ENCODE measurements around the gene LITAFD.
"Not testable (repeated sequence)": the region's sequence is repeated elsewhere in the genome, so short reads cannot be mapped to it uniquely, and the experiment has no call there.

LITAFD gene

DNA sequence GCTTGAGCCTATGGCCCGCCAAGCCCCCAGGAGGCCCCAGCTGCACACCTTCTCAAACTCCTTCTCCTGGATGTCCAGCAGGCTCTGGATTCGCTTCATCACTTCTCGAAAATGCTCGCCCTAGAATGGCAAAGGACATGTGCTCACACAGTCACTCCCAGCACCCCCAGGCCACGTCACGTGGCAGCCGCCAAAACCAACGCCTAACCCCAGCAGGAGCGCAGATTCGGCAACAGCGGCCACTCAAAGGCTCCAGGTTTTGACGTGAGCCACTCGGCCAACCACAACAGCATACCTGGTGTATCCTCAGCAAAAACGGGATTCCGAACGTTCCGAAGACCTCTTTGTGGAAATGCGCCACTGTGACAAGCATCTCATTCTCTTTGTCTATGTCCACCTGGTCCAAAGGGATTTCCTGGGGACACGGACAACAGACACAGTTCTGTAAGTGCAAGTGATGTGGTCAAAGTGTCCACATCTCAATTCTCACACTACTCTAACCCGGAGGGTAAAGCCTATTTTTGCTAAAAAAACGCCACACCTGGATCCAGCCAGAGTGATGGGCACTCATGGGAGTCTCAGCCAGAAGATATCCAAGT, 12.7 kb downstream of the LITAFD start:
- no peak for DNase-seq (ENCODE audit: low read depth)

DNA sequence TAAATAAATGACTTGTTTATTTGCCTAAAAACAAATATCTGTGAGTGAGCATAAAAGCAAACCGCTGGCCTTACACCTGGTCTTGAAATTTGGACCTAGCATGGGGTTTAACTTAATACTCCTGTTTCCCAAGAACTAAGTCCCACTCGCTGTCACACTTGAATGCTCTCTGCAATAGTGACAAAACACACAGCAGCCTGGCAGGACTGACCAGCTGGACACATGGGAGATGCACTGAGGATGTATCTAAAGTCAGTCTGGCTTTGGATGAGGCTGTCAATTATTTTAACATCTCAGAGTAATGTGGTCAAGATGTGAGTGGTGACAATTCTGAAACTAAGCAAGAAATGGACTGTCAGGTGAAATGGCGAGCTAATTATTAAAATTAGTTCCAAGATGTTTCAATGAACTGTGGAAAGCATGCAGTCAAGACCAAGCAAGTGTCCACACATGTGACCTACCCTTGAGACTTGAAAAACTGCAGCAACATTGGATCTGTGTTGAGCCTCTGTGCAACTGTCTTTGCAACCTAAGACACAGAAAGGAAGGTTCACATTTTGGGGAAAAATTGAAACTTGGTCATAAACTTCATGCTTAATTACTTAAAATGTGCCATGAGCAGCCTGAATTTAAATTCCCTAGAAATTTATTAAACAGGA, 16.6 kb downstream of the LITAFD start:
- DNase-seq (ENCODE audit: low read depth): no peak

DNA sequence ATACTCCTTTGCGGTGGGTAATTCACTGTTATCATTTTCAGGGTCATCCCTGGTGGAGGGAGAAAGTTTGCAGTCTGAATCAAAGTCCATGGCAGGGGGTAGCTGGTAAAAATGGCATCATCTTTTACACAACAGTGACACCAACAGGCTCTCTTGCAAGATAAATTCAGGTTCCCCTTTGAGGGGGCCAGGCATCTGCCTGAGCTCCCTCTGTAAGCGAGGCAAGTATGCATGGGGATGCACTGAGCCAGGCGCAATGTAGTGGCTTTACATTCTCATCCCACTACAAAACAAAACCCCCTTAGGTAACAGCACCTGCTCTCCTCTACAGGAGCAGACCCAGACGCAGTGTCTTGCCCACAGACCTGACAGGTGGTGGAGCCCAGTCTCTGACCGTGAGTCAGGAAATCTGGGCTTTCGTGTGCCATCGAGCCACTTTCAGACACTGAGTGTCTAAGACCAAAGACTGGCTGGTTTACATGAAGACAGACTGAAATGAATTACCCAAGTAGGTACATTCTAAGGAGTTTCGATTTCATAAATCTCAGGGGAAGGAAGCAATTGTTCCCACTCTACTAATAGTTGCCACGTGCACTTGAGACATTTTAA, 17.7 kb downstream of the LITAFD start:
- DNase-seq (ENCODE audit: low read depth): no peak

DNA sequence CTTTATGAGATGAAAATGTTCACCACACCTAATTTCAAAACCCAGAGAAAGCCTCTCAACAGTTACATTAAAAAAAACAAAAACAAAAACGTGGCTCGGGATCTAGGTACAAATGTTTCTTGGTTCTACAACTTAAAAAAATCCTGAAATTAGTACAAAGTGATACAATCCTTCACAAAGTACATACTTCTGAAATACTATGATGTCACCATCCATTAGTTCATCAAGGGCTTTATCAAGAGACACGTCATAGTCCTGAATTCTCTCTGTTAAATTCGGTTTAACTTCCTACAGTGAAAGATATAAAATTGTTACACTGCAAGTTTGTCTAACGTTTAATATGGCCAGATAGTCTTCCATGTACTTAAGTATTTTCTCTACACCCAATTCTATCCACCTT, 18.2 kb downstream of the LITAFD start:
- DNase-seq (ENCODE audit: low read depth): no peak

DNA sequence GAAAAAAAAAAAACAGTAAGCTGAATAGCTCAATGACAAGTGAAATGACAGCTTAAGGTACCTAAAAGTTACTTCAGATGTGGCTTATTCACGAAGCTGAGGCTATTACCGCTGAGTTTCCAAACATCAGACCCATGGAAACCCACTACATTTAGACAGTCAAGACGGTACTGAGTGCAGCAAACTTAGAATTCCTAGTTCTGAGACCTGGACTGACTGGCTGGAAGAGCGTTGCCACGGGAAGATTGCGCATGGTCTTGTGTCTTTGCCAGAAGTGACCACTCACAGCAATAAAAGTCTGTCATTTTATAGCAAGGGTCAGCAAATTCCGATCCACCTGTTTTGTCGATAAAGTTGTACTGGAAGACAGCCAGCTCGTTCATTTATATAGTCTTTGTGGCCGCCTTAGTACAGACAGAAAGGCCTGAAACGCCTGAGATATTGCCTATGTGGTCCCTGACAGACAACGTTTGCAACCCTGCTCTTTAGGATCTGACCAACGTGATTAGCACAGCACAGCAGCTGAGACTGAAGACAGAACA, 19.2 kb downstream of the LITAFD start:
- DNase-seq (ENCODE audit: low read depth): no peak

DNA sequence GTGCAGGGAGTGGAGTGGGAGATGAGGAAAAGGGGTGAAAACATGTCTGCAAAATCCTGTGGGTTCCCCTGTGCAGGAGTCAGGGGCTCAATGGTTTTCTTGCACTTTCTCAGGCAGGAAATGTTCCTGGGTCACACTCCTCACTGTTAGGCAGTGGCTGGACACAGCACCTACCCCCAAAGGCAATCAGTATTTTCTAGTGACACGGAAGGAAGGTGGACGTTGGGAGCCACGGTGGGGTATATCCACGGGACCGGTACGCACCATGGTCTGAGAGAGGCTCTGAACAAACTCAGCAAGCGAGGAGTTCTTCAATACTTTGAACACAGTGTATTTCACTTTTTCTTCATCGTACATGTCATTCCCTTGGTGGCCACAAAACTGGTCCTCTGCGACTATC, 20.9 kb downstream of the LITAFD start:
- DNase-seq (ENCODE audit: low read depth): no peak

DNA sequence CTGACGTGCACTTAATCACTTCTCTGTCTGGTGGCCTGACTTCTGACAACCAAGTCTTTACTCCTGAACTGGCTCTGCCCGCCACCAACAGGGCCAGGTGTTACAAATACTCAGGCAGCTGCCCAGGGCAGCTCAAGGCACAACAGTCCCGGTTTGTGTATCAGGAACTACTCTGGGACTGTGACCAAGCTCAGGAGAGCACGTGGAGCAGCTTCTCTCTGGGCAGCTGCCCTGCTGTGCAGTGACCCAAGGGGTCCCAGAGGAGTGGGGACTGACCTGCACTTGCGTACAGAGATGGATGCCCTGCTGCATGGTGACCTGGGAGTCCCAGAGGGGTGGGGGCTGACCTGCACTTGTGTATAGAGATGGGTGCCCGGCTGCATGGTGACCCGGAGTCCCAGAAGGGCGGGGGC, 21.9 kb downstream of the LITAFD start:
- no peak for DNase-seq (ENCODE audit: low read depth)

DNA sequence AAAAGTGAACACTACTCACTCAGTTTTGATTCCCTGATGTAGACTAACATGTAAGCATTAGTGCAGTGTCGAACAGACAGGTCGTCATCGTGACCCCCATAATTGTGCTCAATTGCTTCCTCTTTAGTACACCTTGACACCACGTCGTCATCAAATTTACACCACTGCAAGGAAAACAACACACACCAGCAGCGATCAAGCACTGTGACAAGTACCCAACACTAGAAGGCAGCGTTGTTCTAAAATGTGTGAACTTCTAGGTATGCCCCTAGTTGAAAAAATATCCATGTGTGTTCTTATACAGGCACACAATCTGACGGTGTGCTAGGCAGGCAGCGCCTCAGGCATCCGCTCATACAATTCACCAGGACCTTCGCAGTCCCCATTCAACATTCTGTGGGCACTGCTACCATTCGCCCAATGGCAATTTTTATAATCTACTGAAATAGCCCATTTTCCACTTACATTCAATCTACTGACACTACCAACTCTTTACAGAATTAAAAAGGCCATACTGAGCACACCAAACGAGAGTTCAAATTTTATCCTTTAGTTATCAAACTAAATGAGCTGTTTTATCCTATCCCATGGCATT, 23.1 kb downstream of the LITAFD start:
- DNase-seq (ENCODE audit: low read depth): no peak

DNA sequence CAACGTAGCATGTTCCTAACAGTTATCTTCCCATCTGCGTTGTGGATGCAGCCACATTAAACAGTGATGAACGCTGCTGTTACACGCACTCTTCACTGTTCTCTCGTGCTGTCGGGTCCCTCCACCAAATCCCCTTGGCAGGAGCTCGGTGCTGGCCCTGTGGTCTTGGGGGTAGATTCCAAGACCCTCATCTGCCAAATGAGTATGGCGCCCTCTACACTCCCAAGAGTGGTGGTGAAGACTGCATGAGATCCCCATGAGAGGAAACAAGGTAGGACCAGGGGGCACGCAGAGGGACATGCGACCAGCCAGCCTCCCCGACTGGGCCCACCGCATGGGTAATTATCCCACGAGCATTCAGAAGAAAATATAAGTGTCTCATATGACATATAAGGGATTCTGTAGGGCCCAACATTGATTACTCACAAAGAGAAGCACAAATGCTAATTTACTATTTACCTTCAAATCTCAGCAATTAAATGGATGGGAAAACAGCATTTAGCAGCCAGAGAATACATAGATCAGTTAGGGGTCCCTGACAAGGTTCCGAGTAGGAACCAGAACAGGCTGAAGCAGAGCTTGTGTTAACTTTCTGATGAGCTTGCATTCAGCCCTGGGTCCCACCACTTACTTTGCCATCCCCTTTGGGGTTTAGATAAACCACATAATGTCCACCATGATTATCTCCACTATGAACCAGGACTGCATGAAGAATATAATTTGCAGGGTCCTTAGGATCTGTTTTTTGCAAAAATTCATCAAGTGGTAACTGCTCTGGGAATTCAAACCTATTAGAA, 23.8 kb downstream of the LITAFD start:
- DNase-seq (ENCODE audit: low read depth): no peak

DNA sequence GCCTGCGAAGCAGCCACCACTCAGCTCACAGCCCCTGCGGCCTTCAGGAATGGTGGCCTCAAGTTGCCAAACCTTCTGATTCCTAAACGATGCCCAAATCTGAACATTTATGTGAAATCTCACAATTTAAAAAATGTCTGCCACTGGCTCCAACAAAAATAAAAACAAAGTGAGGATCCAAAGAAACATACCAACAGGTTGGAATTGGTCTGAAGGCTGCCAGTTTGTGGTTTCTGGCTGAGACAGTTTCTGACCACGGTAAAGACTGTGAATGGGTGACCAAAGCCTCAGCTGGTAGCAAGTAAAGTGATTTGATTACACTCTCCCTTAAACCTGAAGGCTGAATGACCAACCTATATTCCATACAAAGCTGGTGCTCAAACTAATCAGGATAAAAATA, 24.9 kb downstream of the LITAFD start:
- no peak for DNase-seq (ENCODE audit: low read depth)

DNA sequence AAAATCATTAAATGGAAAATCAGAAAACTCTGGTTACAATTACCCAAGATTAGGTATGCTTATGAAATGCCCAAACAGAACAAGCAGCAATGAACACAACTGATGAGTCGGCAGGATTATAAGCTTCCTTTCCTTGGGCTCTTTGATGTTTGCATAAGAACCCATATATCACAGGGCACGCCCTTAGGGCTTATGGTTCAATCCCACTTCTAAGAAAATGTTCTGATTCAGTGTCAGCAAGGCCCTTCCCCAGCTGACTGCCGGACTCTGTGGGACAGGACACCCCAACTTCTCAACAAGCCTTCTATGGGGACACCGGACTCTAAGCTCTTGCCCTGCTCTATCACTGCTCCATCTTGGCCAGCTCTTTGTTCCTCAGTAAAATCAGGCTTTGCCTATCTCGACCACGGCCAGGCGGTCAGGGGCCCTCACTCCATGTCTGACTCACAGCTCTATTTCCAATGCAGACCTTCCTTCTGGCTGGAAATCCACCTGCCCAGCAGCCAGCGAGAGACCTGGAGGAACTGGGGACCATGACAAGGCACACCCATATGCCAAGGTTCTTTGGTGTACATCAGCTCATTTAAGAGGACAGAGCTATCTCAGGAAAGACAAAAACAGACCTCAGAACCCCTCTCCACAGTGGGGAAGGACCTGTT, 26.8 kb downstream of the LITAFD start:
- DNase-seq (ENCODE audit: low read depth): no peak

DNA sequence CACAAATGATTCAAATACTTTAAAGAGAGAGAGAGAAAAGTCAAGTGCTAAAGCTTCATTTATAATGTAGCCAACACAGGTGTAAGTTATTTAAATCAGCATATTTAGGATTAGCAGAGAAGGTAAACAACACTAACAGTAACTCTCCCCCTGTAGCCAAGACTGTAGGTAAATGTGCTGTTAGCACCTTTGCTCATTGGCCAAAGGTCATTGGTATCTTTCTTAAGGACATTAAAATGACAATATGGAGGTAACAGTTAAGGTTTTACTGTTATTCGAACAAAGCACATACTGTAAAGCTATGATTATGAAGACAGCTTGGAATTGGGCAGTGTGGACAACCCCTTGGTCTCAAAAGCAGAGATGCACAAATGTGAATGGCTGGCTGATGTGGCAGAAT, 28.7 kb downstream of the LITAFD start:
- no peak for DNase-seq (ENCODE audit: low read depth)

DNA sequence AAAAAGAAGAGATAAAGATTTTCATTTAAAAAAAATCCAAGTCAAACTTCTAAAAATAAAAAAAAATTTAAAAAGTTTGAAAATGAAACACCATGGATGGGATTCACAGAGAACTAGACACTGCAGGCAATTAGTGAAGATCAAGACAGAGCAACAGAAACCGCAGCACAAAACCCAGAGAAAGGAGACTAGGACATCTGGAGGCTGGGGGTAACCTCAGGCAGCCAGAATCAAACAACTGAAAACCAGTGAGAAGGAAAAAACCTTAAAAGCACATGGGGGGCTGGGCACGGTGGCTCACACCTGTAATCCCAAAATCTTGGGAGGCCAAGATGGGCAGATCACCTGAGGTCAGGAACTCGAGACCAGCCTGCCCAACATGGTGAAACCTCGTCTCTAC, 30.6 kb downstream of the LITAFD start:
- no peak for DNase-seq (ENCODE audit: low read depth)

DNA sequence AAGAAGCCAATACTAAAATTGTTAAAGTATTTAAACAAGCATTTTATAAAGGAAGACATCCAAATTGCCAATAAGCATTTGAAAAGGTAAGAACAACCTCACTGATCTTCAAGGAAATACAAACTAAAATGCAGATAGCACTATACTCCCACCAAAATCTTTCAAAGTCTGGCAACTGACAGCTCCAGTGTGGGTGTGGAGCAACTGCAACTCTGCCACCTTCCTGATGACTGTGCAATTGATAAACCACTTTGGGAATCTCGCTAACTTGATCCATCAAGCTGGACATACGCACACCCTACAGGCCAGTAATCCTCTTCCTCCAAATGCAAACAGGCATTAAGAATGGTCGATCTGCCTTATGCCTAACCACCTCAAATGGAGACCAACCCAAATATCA, 31.9 kb downstream of the LITAFD start:
- no peak for DNase-seq (ENCODE audit: low read depth)

DNA sequence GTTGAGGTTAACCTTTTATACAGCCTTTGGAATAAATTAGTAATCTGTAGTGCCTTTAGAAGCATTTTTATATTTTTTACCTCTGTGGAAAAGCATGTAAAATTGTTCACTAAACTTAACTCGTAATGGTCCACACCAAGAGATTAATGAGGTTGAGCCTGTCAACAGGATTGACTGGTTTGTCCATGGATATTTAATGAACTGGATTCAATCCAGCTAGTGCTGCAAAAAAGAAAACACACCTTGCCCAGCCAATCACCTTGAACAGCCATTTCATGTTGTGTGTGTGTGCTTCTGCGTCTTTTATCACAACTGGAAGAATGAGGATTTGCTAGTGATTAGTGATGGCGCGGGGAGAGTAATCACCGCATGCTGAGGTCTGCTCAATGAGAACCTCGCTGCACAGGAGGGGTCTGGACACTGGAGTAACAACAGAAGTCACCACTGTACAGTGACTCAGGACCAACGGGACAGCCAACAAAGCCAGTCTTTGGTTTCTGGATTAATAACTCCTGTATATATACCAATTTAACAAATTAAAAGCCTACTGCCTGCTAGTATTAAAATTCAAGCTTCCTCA, 33.7 kb downstream of the LITAFD start:
- no peak for DNase-seq (ENCODE audit: low read depth)

DNA sequence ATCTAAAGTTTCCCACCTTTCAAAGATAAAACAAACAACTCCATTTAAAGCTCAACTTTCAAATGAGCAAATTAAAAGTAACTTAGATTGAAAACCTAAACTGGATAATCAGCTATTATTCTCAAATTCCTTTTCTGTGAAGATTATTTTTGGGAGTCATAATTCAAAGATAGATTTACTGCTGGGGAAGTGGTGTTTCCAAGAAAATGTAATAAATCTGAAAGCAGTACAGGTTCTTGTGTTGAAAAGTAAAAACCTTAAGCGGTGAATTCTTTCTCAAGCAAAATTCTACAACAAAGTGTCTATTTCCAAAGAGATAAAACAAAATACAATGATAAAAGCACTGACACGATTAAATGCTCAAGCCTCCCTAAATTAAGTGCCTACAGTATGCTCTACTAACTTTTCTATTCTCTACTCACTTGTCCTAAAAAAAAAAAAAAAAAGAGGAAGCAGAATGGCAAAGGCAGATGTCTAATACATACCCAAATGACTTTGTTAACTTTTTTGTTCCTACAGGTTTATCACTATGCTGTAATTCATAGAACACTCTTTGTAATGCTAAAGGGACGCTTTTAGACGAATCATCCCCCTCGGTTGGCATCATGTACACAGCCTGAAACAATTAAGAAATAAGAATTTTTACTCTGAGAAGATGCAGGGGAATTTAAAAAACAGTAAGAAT, 34.5 kb downstream of the LITAFD start:
- DNase-seq (ENCODE audit: low read depth): no peak

DNA sequence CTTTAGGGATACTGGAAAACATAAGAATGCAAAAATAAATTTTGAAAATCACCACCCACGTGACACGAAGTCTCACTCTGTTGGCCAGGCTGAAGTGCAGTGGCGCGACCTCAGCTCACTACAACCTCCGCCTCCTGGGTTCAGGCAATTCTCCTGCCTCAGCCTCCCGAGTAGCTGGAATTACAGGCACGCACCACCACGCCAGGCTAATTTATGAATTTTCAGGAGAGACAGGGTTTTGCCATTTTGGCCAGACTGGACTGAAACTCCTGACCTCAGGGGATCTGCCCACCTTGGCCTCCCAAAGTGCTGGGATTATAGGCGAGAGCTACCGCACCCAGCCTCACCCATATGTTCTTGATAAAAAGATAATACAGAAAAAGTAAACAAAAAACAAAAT, 35.2 kb downstream of the LITAFD start:
- not testable (repeated sequence) for DNase-seq (ENCODE audit: low read depth)

DNA sequence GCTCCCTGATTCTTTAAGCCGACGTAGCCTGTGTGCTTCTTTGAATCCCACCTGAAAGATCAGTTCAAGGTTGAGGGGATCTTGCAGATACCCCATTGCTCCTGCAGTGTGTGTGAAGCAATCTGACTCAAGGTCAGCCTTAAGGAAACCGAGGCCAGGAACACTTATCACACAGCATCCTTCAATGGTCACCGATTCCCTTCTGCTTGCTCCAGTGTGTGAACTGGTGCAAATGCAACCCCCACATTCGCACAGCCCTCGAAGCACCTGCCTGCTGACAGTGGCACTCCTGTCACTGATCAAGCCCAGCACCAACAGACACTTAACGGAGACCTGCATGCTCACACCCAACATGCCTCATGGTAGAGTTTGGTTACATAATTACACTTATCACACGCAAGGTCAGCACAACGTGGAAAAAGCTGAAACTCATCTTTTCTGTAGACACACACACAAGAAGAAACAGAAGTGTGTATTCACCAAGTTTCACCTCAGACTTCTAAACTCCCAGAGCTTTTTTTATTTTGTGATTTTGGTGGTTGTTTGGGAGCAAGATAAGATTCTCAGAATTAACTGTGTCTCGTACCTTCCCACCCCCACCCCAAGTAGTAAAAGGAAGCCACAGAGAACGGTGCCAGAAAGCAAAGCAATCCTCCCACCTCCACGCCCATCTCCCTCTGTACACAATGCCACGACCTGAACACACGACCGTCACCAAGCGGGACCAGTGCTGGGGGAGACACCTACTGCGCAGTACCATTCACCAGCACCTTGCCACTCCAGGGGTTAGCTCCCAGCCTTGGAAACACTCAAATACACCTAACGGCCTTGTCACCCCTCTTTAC, 37.2 kb downstream of the LITAFD start:
- DNase-seq (ENCODE audit: low read depth): no peak

DNA sequence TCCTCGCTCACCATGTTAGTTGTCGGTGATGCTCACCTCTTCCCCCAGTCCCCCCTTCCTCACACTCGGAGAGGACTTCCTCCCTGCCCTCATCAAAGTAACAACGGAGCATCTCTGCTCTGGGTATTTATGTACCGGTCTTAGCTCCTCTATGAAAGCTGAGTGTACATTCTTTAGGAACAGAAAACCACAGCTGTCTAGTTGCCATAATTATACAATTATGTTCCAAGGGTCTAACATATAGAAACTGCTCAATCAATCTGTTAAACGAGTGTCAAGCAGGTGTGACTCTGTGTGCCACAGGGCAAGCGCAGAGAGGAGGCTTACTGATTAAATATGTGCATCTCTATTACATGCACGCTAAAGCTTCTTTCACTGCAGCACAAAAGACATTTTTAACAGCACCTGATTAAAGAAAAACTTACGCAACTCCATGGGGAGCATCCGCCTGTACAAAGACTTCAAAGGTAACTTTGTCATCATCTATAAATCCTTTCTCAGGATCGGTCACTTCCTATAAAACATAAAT, 37.8 kb downstream of the LITAFD start:
- no peak for DNase-seq (ENCODE audit: low read depth)

Data from stromal cell of bone marrow (primary cell).